ENCODE measurements around the gene TAF1D.

DNA sequence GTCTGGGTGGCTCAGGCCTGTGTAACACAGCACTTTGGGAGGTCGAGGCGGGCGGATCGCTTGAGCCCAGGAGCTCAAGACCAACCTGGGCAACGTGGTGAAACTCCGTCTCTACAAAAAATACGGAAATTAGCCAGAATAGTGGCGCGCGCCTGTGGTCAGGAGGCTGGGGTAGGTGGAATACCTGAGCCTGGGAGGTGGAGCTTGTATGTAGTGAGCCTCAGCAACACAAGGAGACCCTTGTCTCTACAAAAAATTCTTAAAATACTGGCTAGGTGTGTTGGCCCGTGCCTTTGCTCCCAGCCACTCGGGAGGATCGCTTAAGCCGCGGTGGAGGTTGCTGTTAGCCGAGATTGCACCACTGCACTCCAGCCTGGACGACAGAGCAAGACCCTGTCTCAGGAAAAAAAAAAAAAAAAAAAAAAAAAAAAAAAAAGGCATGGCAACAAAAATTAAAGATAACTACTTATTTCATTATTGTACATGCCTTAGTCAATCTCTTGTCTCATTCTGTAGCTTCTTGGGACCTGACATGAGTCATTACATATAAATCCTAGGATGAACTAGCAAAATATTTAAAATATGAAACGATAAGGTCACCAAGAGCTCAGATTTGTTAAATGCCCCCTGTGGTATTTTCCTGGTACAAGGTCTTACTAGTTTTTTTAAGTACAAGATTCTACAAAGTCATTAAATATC is 1.1 kb downstream of the TAF1D start:
- no peak for TF ChIP-seq YY1 (IDR thresholded peaks at IDR 0.05; ENCODE audit: low read depth)
- no peak for TF ChIP-seq CREB1 (IDR thresholded peaks at IDR 0.05; ENCODE audit: low read depth)
- no peak for TF ChIP-seq TEAD4 (IDR thresholded peaks at IDR 0.05)
- TF ChIP-seq, protein P1, sequence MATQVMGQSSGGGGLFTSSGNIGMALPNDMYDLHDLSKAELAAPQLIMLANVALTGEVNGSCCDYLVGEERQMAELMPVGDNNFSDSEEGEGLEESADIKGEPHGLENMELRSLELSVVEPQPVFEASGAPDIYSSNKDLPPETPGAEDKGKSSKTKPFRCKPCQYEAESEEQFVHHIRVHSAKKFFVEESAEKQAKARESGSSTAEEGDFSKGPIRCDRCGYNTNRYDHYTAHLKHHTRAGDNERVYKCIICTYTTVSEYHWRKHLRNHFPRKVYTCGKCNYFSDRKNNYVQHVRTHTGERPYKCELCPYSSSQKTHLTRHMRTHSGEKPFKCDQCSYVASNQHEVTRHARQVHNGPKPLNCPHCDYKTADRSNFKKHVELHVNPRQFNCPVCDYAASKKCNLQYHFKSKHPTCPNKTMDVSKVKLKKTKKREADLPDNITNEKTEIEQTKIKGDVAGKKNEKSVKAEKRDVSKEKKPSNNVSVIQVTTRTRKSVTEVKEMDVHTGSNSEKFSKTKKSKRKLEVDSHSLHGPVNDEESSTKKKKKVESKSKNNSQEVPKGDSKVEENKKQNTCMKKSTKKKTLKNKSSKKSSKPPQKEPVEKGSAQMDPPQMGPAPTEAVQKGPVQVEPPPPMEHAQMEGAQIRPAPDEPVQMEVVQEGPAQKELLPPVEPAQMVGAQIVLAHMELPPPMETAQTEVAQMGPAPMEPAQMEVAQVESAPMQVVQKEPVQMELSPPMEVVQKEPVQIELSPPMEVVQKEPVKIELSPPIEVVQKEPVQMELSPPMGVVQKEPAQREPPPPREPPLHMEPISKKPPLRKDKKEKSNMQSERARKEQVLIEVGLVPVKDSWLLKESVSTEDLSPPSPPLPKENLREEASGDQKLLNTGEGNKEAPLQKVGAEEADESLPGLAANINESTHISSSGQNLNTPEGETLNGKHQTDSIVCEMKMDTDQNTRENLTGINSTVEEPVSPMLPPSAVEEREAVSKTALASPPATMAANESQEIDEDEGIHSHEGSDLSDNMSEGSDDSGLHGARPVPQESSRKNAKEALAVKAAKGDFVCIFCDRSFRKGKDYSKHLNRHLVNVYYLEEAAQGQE (IDR thresholded peaks at IDR 0.05; ENCODE audit: low read depth) = no peak
- TF ChIP-seq, protein P2, sequence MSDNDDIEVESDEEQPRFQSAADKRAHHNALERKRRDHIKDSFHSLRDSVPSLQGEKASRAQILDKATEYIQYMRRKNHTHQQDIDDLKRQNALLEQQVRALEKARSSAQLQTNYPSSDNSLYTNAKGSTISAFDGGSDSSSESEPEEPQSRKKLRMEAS (IDR thresholded peaks at IDR 0.05) = no peak
- no peak for TF ChIP-seq ZBTB7A (IDR thresholded peaks at IDR 0.05; ENCODE audit: low read depth)
- TF ChIP-seq EGR1 (IDR thresholded peaks at IDR 0.05) = no peak
- no peak for TF ChIP-seq RAD21 (IDR thresholded peaks at IDR 0.05; ENCODE audit: low read depth)

Data from Ishikawa (cell line).